Nephron progenitor cell (in vitro differentiated cells): ENCODE data around the gene FAM227A.

ENCODE experiments used
- DNase-seq: peaks from one replicate; pipeline ENCODE4 v3.0.0; 2021
- H3K27ac Mint-ChIP-seq: 2 replicates; pipeline ENCODE4 v1.8.0; 2021; ENCODE audit warnings: mild to moderate bottlenecking, moderate library complexity, mixed read lengths
- H3K27me3 Mint-ChIP-seq: 2 replicates; pipeline ENCODE4 v1.8.0; 2021; ENCODE audit warnings: mild to moderate bottlenecking, low read depth, mixed read lengths; ENCODE audit not compliant: poor library complexity
- H3K36me3 Mint-ChIP-seq: 2 replicates; pipeline ENCODE4 v1.8.0; 2021; ENCODE audit warnings: low read depth, mixed read lengths
- H3K4me1 Mint-ChIP-seq: 2 replicates; pipeline ENCODE4 v1.8.0; 2021; ENCODE audit warnings: mixed read lengths
- H3K4me3 Mint-ChIP-seq: 2 replicates; pipeline ENCODE4 v1.8.0; 2021; ENCODE audit warnings: mild to moderate bottlenecking, moderate library complexity, mixed read lengths
- H3K9me3 Mint-ChIP-seq: 2 replicates; pipeline ENCODE4 v1.8.0; 2021; ENCODE audit warnings: mild to moderate bottlenecking, moderate library complexity, mixed read lengths
- CTCF ChIP-seq: fragments of 200-600 bp; sonication (generic); IDR thresholded peaks from 2 replicates; pipeline ENCODE4 v1.5.0; 2021; ENCODE audit warnings: antibody characterized with exemption

Gene FAM227A

GRCh38 chr22:38565441-38565840 is 90.8 kb downstream of the FAM227A start:
- no peaks in the 10 kb centered on the region for H3K36me3 Mint-ChIP-seq
- no peak for TF ChIP-seq CTCF
- H3K27me3 Mint-ChIP-seq: peaks cover 3% of the 10 kb centered on the region
- peaks cover 10% of the 10 kb centered on the region for H3K4me1 Mint-ChIP-seq
- DNase-seq: no peak
- H3K9me3 Mint-ChIP-seq: no peaks in the 10 kb centered on the region
- H3K27ac Mint-ChIP-seq: no peak overlapping the region
- no peak overlapping the region for H3K4me3 Mint-ChIP-seq

- H3K27ac Mint-ChIP-seq: no peak overlapping the region
- no peak for TF ChIP-seq CTCF
- peaks cover 6% of the 10 kb centered on the region for H3K4me1 Mint-ChIP-seq
- no peak overlapping the region for H3K4me3 Mint-ChIP-seq
- no peaks in the 10 kb centered on the region for H3K36me3 Mint-ChIP-seq
- no peak for DNase-seq
- no peaks in the 10 kb centered on the region for H3K9me3 Mint-ChIP-seq
- H3K27me3 Mint-ChIP-seq: peaks cover 3% of the 10 kb centered on the region
Observed at GRCh38 chr22:38564669-38565068, 91.5 kb downstream of the FAM227A start.

- H3K27ac Mint-ChIP-seq: no peak overlapping the region
- no peak for DNase-seq
- H3K36me3 Mint-ChIP-seq: no peaks in the 10 kb centered on the region
- H3K4me3 Mint-ChIP-seq: no peak overlapping the region
- H3K4me1 Mint-ChIP-seq: no peaks in the 10 kb centered on the region
- H3K9me3 Mint-ChIP-seq: no peaks in the 10 kb centered on the region
- no peak for TF ChIP-seq CTCF
- H3K27me3 Mint-ChIP-seq: no peaks in the 10 kb centered on the region
Observed at GRCh38 chr22:38554281-38554680, 101.9 kb downstream of the FAM227A start.

- H3K4me3 Mint-ChIP-seq: no peak overlapping the region
- no peak for DNase-seq
- peaks cover 2% of the 10 kb centered on the region for H3K9me3 Mint-ChIP-seq
- no peak for TF ChIP-seq CTCF
- H3K4me1 Mint-ChIP-seq: peaks cover 10% of the 10 kb centered on the region
- H3K27me3 Mint-ChIP-seq: peaks cover 3% of the 10 kb centered on the region
- peak overlapping the region; percentile 70 for H3K27ac Mint-ChIP-seq
- H3K36me3 Mint-ChIP-seq: peaks cover 1% of the 10 kb centered on the region
Observed at GRCh38 chr22:38549101-38549894, 106.9 kb downstream of the FAM227A start.

GRCh38 chr22:38540701-38541100 is 115.5 kb downstream of the FAM227A start:
- H3K36me3 Mint-ChIP-seq: peaks cover 37% of the 10 kb centered on the region
- H3K27me3 Mint-ChIP-seq: peaks cover 8% of the 10 kb centered on the region
- no peak overlapping the region for H3K4me3 Mint-ChIP-seq
- no peak for TF ChIP-seq CTCF
- no peak for DNase-seq
- H3K4me1 Mint-ChIP-seq: no peaks in the 10 kb centered on the region
- peaks cover 34% of the 10 kb centered on the region for H3K9me3 Mint-ChIP-seq
- H3K27ac Mint-ChIP-seq: no peak overlapping the region
